Hepatocyte (in vitro differentiated cells): Measurements from ENCODE around the gene LBX2. TPM values are rescaled to one million over a fixed set of nuclear protein-coding genes. Genes with fewer than 3 reads are reported as not detected.
"Not testable (repeated sequence)": the region's sequence is repeated elsewhere in the genome, so short reads cannot be mapped to it uniquely, and the experiment has no call there.

Source experiments
- DNase-seq: peaks from one replicate; pipeline ENCODE4 v3.0.0-alpha.2; 2016; ENCODE audit warnings: low spot score
- H2AFZ ChIP-seq: fragments of 200-600 bp; sonication (generic); 2 replicates; pipeline ENCODE4 v1.6.0; 2016; ENCODE audit warnings: antibody characterized with exemption, mild to moderate bottlenecking
- H3K27ac ChIP-seq: fragments of 200-600 bp; sonication (generic); 2 replicates; pipeline ENCODE4 v1.5.1; 2016; ENCODE audit warnings: mild to moderate bottlenecking
- H3K27me3 ChIP-seq: fragments of 200-600 bp; sonication (generic); 2 replicates; pipeline ENCODE4 v1.6.1; 2016
- H3K36me3 ChIP-seq: fragments of 200-600 bp; sonication (generic); replicated peaks from 2 replicates; pipeline ENCODE4 v1.5.1; 2016; ENCODE audit warnings: low read depth; ENCODE audit not compliant: insufficient read depth
- H3K4me1 ChIP-seq: fragments of 200-600 bp; sonication (generic); 2 replicates; pipeline ENCODE4 v1.5.1; 2016; ENCODE audit warnings: mild to moderate bottlenecking, moderate library complexity; ENCODE audit not compliant: insufficient read depth
- H3K4me2 ChIP-seq: fragments of 200-600 bp; sonication (generic); 2 replicates; pipeline ENCODE4 v1.6.0; 2016
- H3K4me3 ChIP-seq: fragments of 200-600 bp; sonication (generic); 2 replicates; pipeline ENCODE4 v1.5.1; 2016; ENCODE audit warnings: mild to moderate bottlenecking
- H3K79me2 ChIP-seq: fragments of 200-600 bp; sonication (generic); 2 replicates; pipeline ENCODE4 v1.6.0; 2017; ENCODE audit warnings: mild to moderate bottlenecking
- H3K9me2 ChIP-seq: fragments of 200-600 bp; sonication (generic); replicated peaks from 2 replicates; pipeline ENCODE4 v1.6.0; 2017; ENCODE audit warnings: mild to moderate bottlenecking; ENCODE audit not compliant: insufficient read depth
- H3K9me3 ChIP-seq: fragments of 200-600 bp; sonication (generic); 2 replicates; pipeline ENCODE4 v1.5.1; 2016; ENCODE audit warnings: low read depth, mild to moderate bottlenecking
- H4K20me1 ChIP-seq: fragments of 200-600 bp; sonication (generic); 2 replicates; pipeline ENCODE4 v1.6.0; 2016; ENCODE audit warnings: mild to moderate bottlenecking; ENCODE audit not compliant: insufficient read depth, poor library complexity, severe bottlenecking
- EZH2 ChIP-seq: fragments of 200-600 bp; sonication (generic); IDR thresholded peaks from 2 replicates; pipeline ENCODE4 v1.6.1; 2016; ENCODE audit warnings: antibody characterized with exemption, mild to moderate bottlenecking, borderline replicate concordance
- EZH2phosphoT487 ChIP-seq: fragments of 200-600 bp; sonication (generic); IDR thresholded peaks from one replicate; pipeline ENCODE4 v1.6.1; 2018; ENCODE audit warnings: antibody characterized with exemption, mild to moderate bottlenecking, low read depth, moderate library complexity; ENCODE audit not compliant: unreplicated experiment, severe bottlenecking
- whole genome bisulfite sequencing: methylation state at CpG from one replicate; pipeline ENCODE4 v1.1.6; 2016; ENCODE audit warnings: low lambda C conversion rate; ENCODE audit errors: missing lambda C conversion rate; 5-methylcytosine and 5-hydroxymethylcytosine counted together
- polyA plus RNA-seq: library from polyadenylated mRNA; unstranded; fragments of >200 nt; fragmentation: Nextera tagmentation; extraction: Ambion mirVana; gene quantifications from 2 replicates; pipeline ENCODE4 v1.2.1, GENCODE V29; 2016
- total RNA-seq: library from RNA; depleted of rRNA; stranded (reverse); fragments of >200 nt; gene quantifications from 2 replicates; pipeline ENCODE4 v1.2.3, GENCODE V29; 2014
- TF ChIP-seq, protein P1 (sequence below): fragments of 200-600 bp; sonication (generic); IDR thresholded peaks from 2 replicates; pipeline ENCODE4 v1.5.1; 2016; ENCODE audit warnings: antibody characterized with exemption, mild to moderate bottlenecking; ENCODE audit not compliant: poor library complexity

The LBX2 gene
- total and polyA plus RNA-seq, 2 experiments from 2014 or later: 2.5 to 5.2 TPM

DNA sequence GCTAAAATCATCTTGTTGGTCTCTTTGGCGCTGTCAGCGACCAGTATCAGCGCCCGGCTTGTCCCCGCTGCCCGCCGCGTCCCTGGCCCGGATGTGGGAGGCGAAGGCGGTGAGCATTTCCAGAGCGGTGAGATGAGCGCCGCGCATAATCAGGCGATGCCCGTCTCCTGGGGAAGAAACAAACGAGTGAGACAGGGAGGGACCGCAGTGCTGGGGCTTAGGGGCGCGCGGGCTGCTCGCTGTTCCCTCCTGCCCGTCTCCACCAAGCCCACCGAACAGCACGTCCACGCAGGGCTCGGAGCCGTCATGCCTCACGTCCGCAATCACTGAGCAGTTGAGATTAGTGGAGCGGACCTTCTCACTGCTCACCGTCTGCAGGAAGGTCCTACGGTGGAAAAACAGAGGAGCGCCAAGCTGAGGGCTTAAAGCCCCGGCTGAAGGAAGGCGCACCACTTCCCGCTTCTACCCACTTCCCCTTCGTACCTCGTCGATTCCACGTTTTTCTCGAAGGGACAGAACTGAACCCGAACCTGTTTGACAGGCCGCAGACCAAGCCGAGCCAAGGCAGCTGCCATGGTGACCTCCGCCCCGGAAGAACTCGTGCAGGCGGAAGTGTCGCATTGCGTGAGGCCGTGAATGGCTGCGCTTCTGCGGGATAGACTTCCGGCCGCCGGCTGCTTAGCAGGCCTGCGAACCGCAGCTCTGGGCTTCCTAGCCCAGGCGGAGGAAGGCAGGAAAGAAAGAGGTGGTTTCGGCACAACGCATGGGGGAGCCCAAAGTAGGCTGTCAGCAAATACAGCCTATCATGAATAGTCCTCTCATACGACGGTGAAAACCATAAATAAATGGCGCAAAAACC is 27.1 kb downstream of the LBX2 start, which contains the start of gene MRPL53:
TSS of gene MRPL53 (minus strand) at position 595 of the 859 bp plus-strand sequence. CDS start at position 575, 20 bp downstream.
- Histone ChIP-seq H3K27me3 (no peaks in the 10 kb centered on the region), H3K79me2 (peaks cover 17% of the 10 kb centered on the region), H3K36me3 (no peaks in the 10 kb centered on the region), H3K9me2 (no peaks in the 10 kb centered on the region), H3K9me3 (no peaks in the 10 kb centered on the region), H3K27ac (peak within 1 kb of the TSS; percentile 97), H3K4me3 (peak within 1 kb of the TSS; percentile 52), H3K4me2 (peak within 1 kb of the TSS; percentile 90), H3K4me1 (peaks cover 19% of the 10 kb centered on the region), H2AFZ (peak within 1 kb of the TSS; percentile 96), H4K20me1 (no peaks in the 10 kb centered on the region)
- DNase-seq: peak; percentile 93
- under 1% methylated on average over 65 of the region's 66 CpGs for WGBS
- TF ChIP-seq EZH2 (no peak), EZH2phosphoT487 (no peak)
- TF ChIP-seq, protein P1, sequence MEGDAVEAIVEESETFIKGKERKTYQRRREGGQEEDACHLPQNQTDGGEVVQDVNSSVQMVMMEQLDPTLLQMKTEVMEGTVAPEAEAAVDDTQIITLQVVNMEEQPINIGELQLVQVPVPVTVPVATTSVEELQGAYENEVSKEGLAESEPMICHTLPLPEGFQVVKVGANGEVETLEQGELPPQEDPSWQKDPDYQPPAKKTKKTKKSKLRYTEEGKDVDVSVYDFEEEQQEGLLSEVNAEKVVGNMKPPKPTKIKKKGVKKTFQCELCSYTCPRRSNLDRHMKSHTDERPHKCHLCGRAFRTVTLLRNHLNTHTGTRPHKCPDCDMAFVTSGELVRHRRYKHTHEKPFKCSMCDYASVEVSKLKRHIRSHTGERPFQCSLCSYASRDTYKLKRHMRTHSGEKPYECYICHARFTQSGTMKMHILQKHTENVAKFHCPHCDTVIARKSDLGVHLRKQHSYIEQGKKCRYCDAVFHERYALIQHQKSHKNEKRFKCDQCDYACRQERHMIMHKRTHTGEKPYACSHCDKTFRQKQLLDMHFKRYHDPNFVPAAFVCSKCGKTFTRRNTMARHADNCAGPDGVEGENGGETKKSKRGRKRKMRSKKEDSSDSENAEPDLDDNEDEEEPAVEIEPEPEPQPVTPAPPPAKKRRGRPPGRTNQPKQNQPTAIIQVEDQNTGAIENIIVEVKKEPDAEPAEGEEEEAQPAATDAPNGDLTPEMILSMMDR: no peak

DNA sequence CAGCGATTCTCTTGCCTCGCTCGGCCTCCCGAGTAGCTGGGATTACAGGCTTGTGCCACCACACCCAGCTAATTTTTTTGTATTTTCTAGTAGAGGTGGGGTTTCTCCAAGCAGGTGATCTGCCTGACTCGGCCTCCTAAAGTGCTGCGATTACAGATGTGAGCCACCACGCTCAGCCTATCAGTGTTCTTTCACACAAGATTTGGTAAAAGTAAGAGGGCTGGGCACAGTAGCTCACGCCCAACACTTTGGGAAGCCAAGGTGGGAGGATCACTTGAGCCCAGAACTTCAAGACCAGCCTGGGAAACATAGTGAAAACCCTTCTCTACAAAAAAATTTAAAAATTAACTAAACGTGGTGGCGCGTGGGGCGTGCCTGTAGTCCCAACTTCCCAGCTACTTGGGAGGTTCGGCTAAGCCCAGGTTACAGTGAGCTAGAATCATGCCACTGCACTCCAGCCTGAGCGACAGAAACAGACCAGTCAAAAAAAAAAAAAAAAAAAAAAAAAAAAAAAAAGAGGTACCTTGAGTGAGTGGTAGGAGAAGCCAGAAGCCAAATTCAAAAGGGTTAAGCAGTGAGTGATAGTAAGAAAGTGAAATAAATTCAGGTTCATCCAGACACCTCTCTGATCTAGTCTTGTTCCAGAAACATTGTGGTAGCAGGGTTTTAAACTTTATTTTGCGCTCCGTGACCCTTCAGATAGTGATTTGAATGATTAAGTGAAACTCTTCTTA is 27.9 kb downstream of the LBX2 start:
- WGBS: 61% methylated on average over 16 of the region's 16 CpGs
- Histone ChIP-seq H3K9me3 (no peaks in the 10 kb centered on the region), H3K4me2 (peak overlapping the region; percentile 90), H3K4me3 (peak overlapping the region; percentile 52), H4K20me1 (no peaks in the 10 kb centered on the region), H3K4me1 (peaks cover 19% of the 10 kb centered on the region), H3K27me3 (no peaks in the 10 kb centered on the region), H2AFZ (peak overlapping the region; percentile 96), H3K9me2 (no peaks in the 10 kb centered on the region), H3K36me3 (no peaks in the 10 kb centered on the region), H3K79me2 (peaks cover 17% of the 10 kb centered on the region), H3K27ac (peak overlapping the region; percentile 97)
- TF ChIP-seq, protein P1: no peak
- no peak for TF ChIP-seq EZH2phosphoT487
- TF ChIP-seq EZH2: no peak
- DNase-seq: no peak

GRCh38 chr2:74470742-74471141 is 28.7 kb downstream of the LBX2 start:
- WGBS: 97% methylated on average over 12 of the region's 12 CpGs

DNA sequence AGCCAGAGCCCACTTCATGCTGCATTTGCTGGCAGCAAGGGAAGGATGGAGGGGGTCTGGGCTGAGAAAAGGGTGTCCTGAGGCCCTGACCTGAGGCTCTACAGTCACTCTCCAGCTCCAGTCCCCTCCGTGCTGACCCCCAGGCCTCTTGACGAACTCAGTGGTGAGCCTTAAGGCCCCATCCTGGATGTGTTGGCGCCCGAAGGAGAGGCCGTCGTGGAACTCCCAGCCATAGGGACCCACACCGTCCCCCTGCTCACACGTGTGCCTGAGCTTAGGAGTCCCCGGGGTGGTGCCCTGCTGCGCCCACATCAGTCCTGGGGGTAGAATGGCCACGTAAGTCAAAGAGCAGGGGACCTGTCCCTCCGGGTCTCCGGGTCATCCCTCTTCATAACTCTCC is 35.0 kb downstream of the LBX2 start:
- H2AFZ ChIP-seq: peak overlapping the region; percentile 95
- H3K9me3 ChIP-seq: no peaks in the 10 kb centered on the region
- H3K4me1 ChIP-seq: peaks cover 7% of the 10 kb centered on the region
- H3K36me3 ChIP-seq: no peaks in the 10 kb centered on the region
- H3K27ac ChIP-seq: peak overlapping the region; percentile 97
- no peaks in the 10 kb centered on the region for H4K20me1 ChIP-seq
- 5% methylated on average over 13 of the region's 13 CpGs for WGBS
- peak overlapping the region; percentile 96 for H3K4me2 ChIP-seq
- H3K27me3 ChIP-seq: no peaks in the 10 kb centered on the region
- DNase-seq: no peak
- TF ChIP-seq EZH2phosphoT487 (no peak), EZH2 (no peak)
- TF ChIP-seq, protein P1: no peak
- H3K4me3 ChIP-seq: peak overlapping the region; percentile 93
- H3K9me2 ChIP-seq: no peaks in the 10 kb centered on the region
- H3K79me2 ChIP-seq: peaks cover 38% of the 10 kb centered on the region

More at GRCh38 chr2:74470742-74471141, 28.7 kb downstream of the LBX2 start:
- Histone ChIP-seq H3K79me2 (peaks cover 24% of the 10 kb centered on the region), H3K4me2 (peak overlapping the region; percentile 90), H3K4me1 (peaks cover 19% of the 10 kb centered on the region)
- H3K36me3 ChIP-seq, DNase-seq, H4K20me1 ChIP-seq, H3K27ac ChIP-seq, H3K9me2 ChIP-seq, H3K27me3 ChIP-seq, H3K9me3 ChIP-seq, H2AFZ ChIP-seq, H3K4me3 ChIP-seq: not testable (repeated sequence)
